Choroid plexus epithelial cell (primary cell): ENCODE data around the gene IL17REL.
"Not testable (repeated sequence)": the region's sequence is repeated elsewhere in the genome, so short reads cannot be mapped to it uniquely, and the experiment has no call there.

ENCODE experiments used
- DNase-seq: peaks from one replicate; pipeline ENCODE4 v3.0.0-alpha.2; 2010; ENCODE audit warnings: low read depth
- H3K4me3 ChIP-seq: 2 replicates; pipeline ENCODE4 v1.5.1; 2011; ENCODE audit warnings: low read depth, mild to moderate bottlenecking, control low read depth, low read length, moderate library complexity
- TF ChIP-seq, protein P1 (sequence below): conservative IDR thresholded peaks from 2 replicates; pipeline ENCODE4 v1.5.1; 2011; ENCODE audit warnings: low read depth, mild to moderate bottlenecking, control low read depth, inconsistent platforms, low read length, moderate library complexity

The IL17REL gene

DNA sequence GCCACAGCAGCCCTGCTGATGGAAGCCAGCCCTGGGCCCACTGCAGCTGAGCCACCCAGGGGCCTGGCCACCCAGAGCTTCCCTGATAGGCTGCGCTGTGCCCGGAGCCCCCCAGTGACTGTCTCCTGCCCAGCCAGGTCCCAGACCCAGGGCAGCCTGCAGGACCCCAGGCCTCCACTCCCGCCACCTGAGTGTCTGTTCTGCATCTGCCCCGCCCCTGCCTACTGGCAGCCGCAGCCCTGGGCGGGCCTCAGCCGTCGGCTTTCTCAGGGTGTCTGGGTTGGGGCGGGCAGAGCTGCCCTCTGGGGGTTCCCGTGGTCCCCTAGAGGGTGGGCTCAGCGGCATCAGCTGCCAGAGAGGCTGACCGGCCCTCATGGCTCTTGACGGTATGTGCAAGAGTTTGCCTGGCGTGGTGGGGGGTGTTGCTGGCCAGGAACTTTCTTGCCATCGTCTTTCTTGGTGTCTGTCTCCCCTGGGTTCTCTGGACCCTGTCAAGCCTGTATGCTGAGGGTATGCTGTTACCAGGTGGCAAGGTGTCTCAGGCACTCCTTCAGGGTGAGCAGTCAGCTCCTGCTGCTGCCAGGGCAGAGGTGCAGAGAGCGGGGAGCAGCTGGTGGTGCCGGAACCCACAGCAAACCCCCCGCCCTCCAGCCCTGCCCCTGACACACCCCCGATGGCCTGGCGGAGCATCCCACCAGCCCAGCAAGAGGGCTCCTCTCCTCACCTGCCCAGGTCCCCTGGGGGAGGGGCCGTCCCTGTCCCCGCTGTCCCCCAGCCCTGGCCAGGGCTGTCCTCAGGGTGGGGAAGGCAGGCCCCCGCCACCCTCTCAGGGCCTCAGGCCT, 64.2 kb downstream of the IL17REL start:
- no peak overlapping the region for H3K4me3 ChIP-seq
- TF ChIP-seq, protein P1, sequence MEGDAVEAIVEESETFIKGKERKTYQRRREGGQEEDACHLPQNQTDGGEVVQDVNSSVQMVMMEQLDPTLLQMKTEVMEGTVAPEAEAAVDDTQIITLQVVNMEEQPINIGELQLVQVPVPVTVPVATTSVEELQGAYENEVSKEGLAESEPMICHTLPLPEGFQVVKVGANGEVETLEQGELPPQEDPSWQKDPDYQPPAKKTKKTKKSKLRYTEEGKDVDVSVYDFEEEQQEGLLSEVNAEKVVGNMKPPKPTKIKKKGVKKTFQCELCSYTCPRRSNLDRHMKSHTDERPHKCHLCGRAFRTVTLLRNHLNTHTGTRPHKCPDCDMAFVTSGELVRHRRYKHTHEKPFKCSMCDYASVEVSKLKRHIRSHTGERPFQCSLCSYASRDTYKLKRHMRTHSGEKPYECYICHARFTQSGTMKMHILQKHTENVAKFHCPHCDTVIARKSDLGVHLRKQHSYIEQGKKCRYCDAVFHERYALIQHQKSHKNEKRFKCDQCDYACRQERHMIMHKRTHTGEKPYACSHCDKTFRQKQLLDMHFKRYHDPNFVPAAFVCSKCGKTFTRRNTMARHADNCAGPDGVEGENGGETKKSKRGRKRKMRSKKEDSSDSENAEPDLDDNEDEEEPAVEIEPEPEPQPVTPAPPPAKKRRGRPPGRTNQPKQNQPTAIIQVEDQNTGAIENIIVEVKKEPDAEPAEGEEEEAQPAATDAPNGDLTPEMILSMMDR: no peak
- DNase-seq: no peak

DNA sequence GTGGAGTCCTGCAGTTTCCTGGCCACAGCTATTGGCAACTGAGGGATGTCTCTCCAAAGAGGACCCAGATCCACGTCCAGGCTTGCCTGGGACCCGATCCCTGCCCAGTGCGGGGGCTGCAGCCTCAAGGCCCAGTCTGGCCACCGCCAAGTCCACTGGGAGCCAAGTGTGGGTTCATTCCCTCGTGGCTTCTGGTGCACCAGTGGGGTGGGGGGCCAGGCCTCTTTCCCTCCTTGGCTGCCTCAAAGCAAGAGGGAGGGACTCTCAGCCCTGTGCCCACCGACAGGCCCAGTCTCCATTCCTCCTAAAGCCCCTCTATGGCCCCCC, 65.3 kb downstream of the IL17REL start:
- DNase-seq: no peak
- TF ChIP-seq, protein P1: no peak
- no peak overlapping the region for H3K4me3 ChIP-seq

DNA sequence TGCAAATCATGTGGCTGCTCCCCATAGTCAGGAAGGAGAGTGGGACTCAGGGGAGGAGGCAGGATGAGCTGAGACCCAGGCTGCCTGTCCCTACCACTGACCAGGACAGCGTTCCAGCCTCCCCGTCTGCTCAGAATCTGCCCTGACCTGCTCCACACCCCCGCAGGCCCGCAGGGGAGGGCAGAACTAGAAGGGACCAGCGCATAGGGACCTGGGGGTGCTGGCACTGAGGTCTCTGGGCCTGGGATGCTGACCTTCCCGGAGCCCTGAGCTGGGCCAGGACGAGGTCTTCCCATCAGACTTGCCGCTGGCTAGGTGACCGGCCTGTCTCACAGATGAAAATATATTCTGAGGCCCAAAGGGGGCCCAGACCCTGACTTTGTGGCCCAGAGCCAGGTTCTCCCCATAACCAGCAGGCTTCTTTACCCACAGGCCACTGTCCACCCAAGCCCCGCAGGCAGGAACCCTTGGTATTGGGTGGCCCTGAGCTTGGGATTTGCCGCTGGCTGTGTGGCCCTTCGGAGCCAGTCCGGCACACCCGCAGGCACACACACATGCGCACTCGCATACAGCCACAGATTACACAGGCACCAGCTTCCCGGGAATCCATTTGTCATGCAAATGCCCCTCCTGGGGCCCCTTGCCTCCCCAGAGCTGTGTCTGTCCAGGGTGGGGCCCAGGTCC, 65.8 kb downstream of the IL17REL start:
- TF ChIP-seq, protein P1: no peak
- DNase-seq: no peak
- no peak overlapping the region for H3K4me3 ChIP-seq

DNA sequence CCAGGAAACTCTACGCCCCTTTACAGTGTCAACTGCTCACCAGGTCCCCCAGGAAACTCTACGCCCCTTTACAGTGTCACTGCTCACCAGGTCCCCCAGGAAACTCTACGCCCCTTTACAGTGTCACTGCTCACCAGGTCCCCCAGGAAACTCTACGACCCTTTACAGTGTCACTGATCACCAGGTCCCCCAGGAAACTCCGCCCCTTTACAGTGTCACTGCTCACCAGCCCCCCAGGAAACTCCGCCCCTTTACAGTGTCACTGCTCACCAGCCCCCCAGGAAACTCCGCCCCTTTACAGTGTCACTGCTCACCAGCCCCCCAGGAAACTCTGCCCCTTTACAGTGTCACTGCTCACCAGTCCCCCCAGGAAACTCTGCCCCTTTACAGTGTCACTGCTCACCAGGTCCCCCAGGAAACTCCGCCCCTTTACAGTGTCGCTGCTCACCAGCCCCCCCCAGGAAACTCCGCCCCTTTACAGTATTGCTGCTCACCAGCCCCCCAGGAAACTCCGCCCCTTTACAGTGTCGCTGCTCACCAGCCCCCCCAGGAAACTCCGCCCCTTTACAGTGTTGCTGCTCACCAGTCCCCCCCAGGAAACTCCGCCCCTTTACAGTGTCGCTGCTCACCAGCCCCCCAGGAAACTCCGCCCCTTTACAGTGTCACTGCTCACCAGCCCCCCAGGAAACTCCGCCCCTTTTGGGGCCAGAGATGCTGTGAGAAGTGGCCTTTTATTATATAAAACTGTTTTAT, 67.3 kb downstream of the IL17REL start:
- H3K4me3 ChIP-seq, DNase-seq: not testable (repeated sequence)
